Heart right ventricle (tissue), 16 donors: ENCODE results near the gene GRID1. TPM values are rescaled to one million over a fixed set of nuclear protein-coding genes. Genes with fewer than 3 reads are reported as not detected.

Experiments used
- ATAC-seq, 8 donors: fragments of 200-7000 bp; cut with Tn5 transposase; one replicate each; pipeline ENCODE4 v1.9.1; 2020; ENCODE audit warnings: mild to moderate bottlenecking in 8 of 8, moderate library complexity in 8 of 8, moderate number of reproducible peaks in 1 of 8
- DNase-seq, 2 donors: peaks; one replicate each; pipeline ENCODE4 v3.0.0-alpha.2; 2020
- H3K27ac ChIP-seq, 10 donors: fragments of 200-600 bp; sonication (generic) in 2 of 10; one replicate each; pipeline versions ENCODE4 v1.5.0 to v1.8.0; 2020 to 2022; ENCODE audit warnings: mild to moderate bottlenecking in 3 of 10
- H3K27me3 ChIP-seq, 7 donors: fragments of 200-600 bp; one replicate each; pipeline ENCODE4 v1.8.0; 2021 to 2022; ENCODE audit warnings: mild to moderate bottlenecking in 2 of 7
- H3K36me3 ChIP-seq, 9 donors: fragments of 200-600 bp; sonication (generic) in 1 of 9; one replicate each; pipeline versions ENCODE4 v1.5.0 to v1.8.0; 2020 to 2022; ENCODE audit warnings: mild to moderate bottlenecking in 2 of 9
- H3K4me1 ChIP-seq, 9 donors: fragments of 200-600 bp; sonication (generic) in 1 of 9; one replicate each; pipeline versions ENCODE4 v1.5.0 to v1.8.0; 2020 to 2022; ENCODE audit warnings: mild to moderate bottlenecking in 4 of 9
- H3K4me3 ChIP-seq, 10 donors: fragments of 200-600 bp; sonication (generic) in 2 of 10; one replicate each; pipeline versions ENCODE4 v1.5.0 to v1.8.0; 2020 to 2022; ENCODE audit warnings: mild to moderate bottlenecking in 7 of 10, moderate library complexity in 2 of 10
- H3K9me3 ChIP-seq, 11 donors: fragments of 200-600 bp in 10 of 11; sonication (generic) in 2 of 11; one replicate each; pipeline versions ENCODE4 v1.5.0 to v1.8.0; 2013 to 2022; ENCODE audit warnings: mild to moderate bottlenecking in 2 of 11, control low read depth in 1 of 11, moderate library complexity in 1 of 11
- WGBS, 2 donors: extraction: QIAGEN DNeasy Blood & Tissue Kit; methylation state at CpG; one replicate each; pipeline ENCODE4 v1.1.7; 2013; ENCODE audit warnings: inconsistent platforms in 1 of 2; 5-methylcytosine and 5-hydroxymethylcytosine counted together
- intact Hi-C, 10 donors: fragments of 100-400 bp; cut with DNase I; formaldehyde crosslinking; loops; one replicate each; pipeline versions ENCODE4 v1.11.1 to v1.14.2; 2022
- polyA plus RNA-seq, 2 donors: library from polyadenylated mRNA; stranded (reverse); fragments of 200-250 nt; gene quantifications; one replicate each; pipeline ENCODE4 v1.2.3, GENCODE V29; 2013
- total RNA-seq, 10 donors: library from RNA; stranded (reverse); fragmentation: NEBNext Ultra II Directional in 3 of 10; extraction: Animal tissue kit (Norgen Biotek cat#: 25700) in 3 of 10; gene quantifications; one replicate each; pipeline versions ENCODE4 v1.2.1 to v1.2.4, GENCODE V29; 2021 to 2023
- TF ChIP-seq, protein P1 (sequence below), 9 donors: fragments of 200-600 bp; sonication (generic) in 2 of 9; IDR thresholded peaks; one replicate each; pipeline versions ENCODE4 v1.5.0 to v1.8.0; 2021 to 2022; ENCODE audit warnings: antibody characterized with exemption in 9 of 9, mild to moderate bottlenecking in 5 of 9, moderate library complexity in 1 of 9
- donor health status: Arrhythmogenic right ventricular cardiomyopathy.
- donor health status: ischemic (EF 13 %, LVEDD 7.1; RV severe dilation, severe dysfunction).
- donor health status: healthy with polysubstance abuse.
- donor health status: DM: no; HTN: yes; CAD: no.
- donor health status: DM: no; HTN: no; CAD: no.
- donor health status: ischemic (EF 25% LVEDD 6.9; RV normal size, moderate dysfunction).
- donor health status: ischemic (EF 25% LVEDD 5.7; RV mildly dilated, moderate dysfunction).
- donor health status: healthy.
- donor health status: DM: yes; HTN: yes; CAD: no.
- donor health status: Ischemic cardiomyopathy.
- donor health status: ischemic (EF 35%, LVEDD 5.7; RV mildly dilated, moderate dysfunction).
- donor health status: nonischemic (EF 11% LVEDD 7.7; RV severe dilation, severe dysfunction).
- donor health status: DM: yes; HTN: yes; CAD: no.
- donor health status: PGD.
- donor health status: ischemic (EF 29% LVEDD 5.4; RV normal size, mild dysfunction).
- donor health status: nonischemic (EF 23%, LVEDD 6.1; RV moderate dilation, normal function).

GRID1 gene
- total and polyA plus RNA-seq, 12 donors: 0.44 to 3.4 (median 1.5) TPM

DNA sequence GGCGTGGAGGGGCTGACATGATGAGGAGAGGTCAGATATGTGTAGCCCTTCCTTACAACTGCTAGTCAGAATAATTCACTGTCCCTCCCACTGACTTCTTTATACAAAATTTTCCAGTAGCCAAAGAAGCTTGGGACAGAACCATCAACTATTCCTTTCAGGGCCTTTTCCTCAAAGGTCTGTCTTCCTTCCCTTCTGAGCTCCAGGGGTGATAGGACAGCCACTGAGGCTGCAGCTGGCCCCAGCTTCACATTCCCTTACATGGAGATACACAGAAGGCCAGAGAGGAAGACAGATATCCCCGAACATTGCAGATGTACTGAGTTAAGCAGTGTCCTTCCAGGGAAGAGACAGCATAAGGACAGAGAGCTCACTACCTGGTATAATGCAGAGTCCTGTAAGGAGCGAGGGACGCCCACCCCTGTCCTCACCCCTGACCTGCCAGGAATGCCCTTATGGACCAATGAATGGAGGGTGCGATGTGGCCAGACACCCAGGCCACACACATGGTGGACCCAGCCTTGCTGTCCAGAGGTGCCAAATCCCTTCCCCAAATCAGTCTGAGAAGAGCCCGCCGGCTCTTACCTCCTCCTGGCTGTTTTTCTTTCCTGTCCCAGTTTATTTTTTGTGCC, 754.7 kb downstream of the GRID1 start:
- TF ChIP-seq, protein P1, sequence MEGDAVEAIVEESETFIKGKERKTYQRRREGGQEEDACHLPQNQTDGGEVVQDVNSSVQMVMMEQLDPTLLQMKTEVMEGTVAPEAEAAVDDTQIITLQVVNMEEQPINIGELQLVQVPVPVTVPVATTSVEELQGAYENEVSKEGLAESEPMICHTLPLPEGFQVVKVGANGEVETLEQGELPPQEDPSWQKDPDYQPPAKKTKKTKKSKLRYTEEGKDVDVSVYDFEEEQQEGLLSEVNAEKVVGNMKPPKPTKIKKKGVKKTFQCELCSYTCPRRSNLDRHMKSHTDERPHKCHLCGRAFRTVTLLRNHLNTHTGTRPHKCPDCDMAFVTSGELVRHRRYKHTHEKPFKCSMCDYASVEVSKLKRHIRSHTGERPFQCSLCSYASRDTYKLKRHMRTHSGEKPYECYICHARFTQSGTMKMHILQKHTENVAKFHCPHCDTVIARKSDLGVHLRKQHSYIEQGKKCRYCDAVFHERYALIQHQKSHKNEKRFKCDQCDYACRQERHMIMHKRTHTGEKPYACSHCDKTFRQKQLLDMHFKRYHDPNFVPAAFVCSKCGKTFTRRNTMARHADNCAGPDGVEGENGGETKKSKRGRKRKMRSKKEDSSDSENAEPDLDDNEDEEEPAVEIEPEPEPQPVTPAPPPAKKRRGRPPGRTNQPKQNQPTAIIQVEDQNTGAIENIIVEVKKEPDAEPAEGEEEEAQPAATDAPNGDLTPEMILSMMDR (IDR thresholded peaks at IDR 0.05): no peak
- no peak overlapping the region for H3K27ac ChIP-seq
- H3K36me3 ChIP-seq: no peaks in the 10 kb centered on the region
- DNase-seq (no peak), ATAC-seq (no peak)
- no peak overlapping the region for H3K4me3 ChIP-seq
- no peaks in the 10 kb centered on the region for H3K4me1 ChIP-seq
- no peaks in the 10 kb centered on the region for H3K27me3 ChIP-seq
- intact Hi-C loops: no loop called here
- 80 to 84% methylated on average over 7 of the region's 7 CpGs for WGBS, 2 donors
- H3K9me3 ChIP-seq: no peaks in the 10 kb centered on the region

DNA sequence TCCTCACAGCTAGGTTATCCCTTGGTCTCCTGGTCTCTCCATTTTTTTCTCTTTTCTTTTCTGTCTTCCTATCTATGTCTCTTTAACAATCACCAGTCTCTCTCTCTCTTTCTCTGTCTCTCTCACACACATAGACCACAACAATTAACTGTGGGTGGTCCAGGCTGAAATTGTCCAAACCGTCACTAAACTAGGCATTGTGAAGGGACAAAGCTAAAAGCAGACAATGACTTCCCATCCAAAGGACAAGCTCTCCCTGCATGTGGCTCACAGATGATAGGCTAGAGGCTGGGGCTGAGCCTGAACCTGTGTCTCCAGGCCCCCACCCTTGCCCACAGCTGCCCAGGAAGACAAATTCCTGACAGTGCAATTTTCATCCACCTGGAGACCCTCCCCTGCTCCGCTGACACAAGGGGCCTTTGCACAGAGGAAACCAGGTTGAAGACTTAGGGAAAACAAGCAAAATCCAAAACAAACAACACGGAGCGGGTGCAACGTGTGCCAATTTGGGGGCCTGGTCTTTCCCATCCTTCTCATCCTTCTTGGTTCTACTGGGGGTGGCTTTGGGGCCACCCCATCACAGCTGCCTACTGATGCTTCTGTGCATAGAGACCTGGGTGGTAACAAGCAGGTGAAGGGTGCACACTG, 755.4 kb downstream of the GRID1 start:
- TF ChIP-seq, protein P1 (IDR thresholded peaks at IDR 0.05): no peak
- intact Hi-C loops: no loop called here
- Histone ChIP-seq H3K9me3 (no peaks in the 10 kb centered on the region), H3K36me3 (no peaks in the 10 kb centered on the region), H3K27me3 (no peaks in the 10 kb centered on the region), H3K4me1 (no peaks in the 10 kb centered on the region), H3K4me3 (no peak overlapping the region), H3K27ac (no peak overlapping the region)
- no peak for DNase-seq
- no peak for ATAC-seq
- 81 to 90% methylated on average over 5 of the region's 5 CpGs for WGBS, 2 donors

DNA sequence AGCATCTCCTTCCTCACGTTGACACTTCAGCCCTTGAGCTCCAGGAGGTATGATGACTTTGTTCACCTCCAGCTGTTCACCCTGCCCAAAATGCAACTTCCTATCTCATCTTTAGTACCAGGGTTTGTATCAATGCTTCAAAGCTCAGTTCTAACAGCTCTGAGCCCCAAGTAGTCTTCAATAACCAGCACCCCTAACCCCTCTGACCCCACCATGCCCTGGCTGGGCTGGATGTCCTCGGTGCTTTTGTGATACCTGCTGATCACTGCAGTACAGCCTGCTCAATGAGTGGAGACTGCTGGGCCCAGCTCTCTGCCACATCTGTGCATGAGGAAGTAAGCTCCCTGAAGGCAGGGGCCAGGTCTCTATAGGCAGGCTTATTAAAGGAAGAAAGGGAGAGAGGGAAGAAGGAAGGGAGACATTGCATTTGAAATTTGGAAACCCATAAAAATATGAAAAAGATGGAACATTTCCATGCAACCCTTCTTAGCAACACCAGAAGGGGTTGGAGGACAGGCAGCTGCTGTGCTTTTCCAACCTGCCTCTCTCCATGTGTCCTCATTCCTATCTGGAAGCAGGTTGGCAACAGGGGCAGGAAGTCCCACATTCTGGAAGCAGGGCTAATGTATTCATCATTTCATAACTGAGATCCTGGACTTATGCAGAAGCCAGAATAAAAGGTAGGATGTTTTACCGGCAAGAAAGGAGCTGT, 756.1 kb downstream of the GRID1 start:
- DNase-seq (no peak), ATAC-seq (no peak)
- 81 to 90% methylated on average over 3 of the region's 3 CpGs for WGBS, 2 donors
- H3K9me3 ChIP-seq: no peaks in the 10 kb centered on the region
- no peaks in the 10 kb centered on the region for H3K4me1 ChIP-seq
- H3K27ac ChIP-seq: no peak overlapping the region
- no peaks in the 10 kb centered on the region for H3K27me3 ChIP-seq
- TF ChIP-seq, protein P1 (IDR thresholded peaks at IDR 0.05): no peak
- H3K36me3 ChIP-seq: no peaks in the 10 kb centered on the region
- intact Hi-C loops: no loop called here
- H3K4me3 ChIP-seq: no peak overlapping the region

DNA sequence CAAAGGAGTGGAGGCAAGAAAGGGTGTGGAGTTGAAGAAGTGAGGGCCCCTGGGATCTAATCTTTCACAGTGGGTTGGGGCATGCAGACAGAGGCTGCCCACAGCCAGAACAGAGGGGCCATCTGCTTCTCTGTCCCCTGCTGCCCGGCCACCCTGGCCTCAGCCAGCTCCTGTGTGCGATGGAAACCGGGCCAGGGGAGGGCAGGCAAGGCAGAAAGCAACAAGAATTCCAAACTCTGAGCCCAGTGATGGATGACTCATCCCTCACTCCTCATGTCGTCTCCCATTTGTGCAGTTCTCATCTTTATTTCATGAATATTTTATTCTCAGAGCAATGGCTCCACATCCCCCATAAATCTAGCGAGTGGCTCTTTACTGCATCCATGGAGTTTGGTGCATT, 757.1 kb downstream of the GRID1 start:
- H3K4me3 ChIP-seq: no peak overlapping the region
- no peak for DNase-seq
- H3K27me3 ChIP-seq: no peaks in the 10 kb centered on the region
- intact Hi-C loops: no loop called here
- no peaks in the 10 kb centered on the region for H3K36me3 ChIP-seq
- H3K4me1 ChIP-seq: no peaks in the 10 kb centered on the region
- no peak for ATAC-seq
- TF ChIP-seq, protein P1 (IDR thresholded peaks at IDR 0.05): no peak
- WGBS, 2 donors: 82 to 85% methylated on average over 5 of the region's 5 CpGs
- H3K27ac ChIP-seq: no peak overlapping the region
- no peaks in the 10 kb centered on the region for H3K9me3 ChIP-seq
